Osteoblast (primary cell): ENCODE results near the gene OXGR1. TPM values are rescaled to one million over a fixed set of nuclear protein-coding genes. Genes with fewer than 3 reads are reported as not detected.

Source experiments
- DNase-seq: peaks from one replicate; pipeline ENCODE4 v3.0.0; 2011; ENCODE audit warnings: low spot score, mixed read lengths; ENCODE audit not compliant: insufficient read length; ENCODE audit errors: missing footprints
- H2AFZ ChIP-seq: 2 replicates; pipeline ENCODE4 v1.6.0; 2011; ENCODE audit warnings: mild to moderate bottlenecking, low read length
- H3K27ac ChIP-seq: 2 replicates; pipeline ENCODE4 v1.5.1; 2011; ENCODE audit warnings: mild to moderate bottlenecking, low read depth, low read length, moderate library complexity
- H3K27me3 ChIP-seq: 2 replicates; pipeline ENCODE4 v1.6.0; 2012; ENCODE audit warnings: mild to moderate bottlenecking, control low read depth, inconsistent platforms, low read length, moderate library complexity; ENCODE audit not compliant: insufficient read depth
- H3K36me3 ChIP-seq: 2 replicates; pipeline ENCODE4 v1.5.1; 2011; ENCODE audit warnings: mild to moderate bottlenecking, low read length, control low read depth, moderate library complexity; ENCODE audit not compliant: insufficient read depth
- H3K4me1 ChIP-seq: 2 replicates; pipeline ENCODE4 v1.5.1; 2011; ENCODE audit warnings: mild to moderate bottlenecking, low read length, control low read depth, moderate library complexity; ENCODE audit not compliant: insufficient read depth
- H3K4me2 ChIP-seq: 2 replicates; pipeline ENCODE4 v1.6.0; 2011; ENCODE audit warnings: mild to moderate bottlenecking, low read length; ENCODE audit not compliant: insufficient read depth
- H3K4me3 ChIP-seq: fragments of 200-600 bp; sonication (generic); 3 replicates; pipeline ENCODE4 v1.5.1; 2012; ENCODE audit warnings: mild to moderate bottlenecking, low read length, inconsistent platforms; ENCODE audit not compliant: insufficient read depth
- H3K79me2 ChIP-seq: 2 replicates; pipeline ENCODE4 v1.6.0; 2012; ENCODE audit warnings: mild to moderate bottlenecking, low read length, control low read depth, inconsistent platforms; ENCODE audit not compliant: insufficient read depth
- H3K9me3 ChIP-seq: 2 replicates; pipeline ENCODE4 v1.5.1; 2011; ENCODE audit warnings: low read depth, low read length, control low read depth
- H4K20me1 ChIP-seq: 2 replicates; pipeline ENCODE4 v1.6.0; 2012; ENCODE audit warnings: mild to moderate bottlenecking, low read length, control low read depth; ENCODE audit not compliant: insufficient read depth
- CTCF ChIP-seq: IDR thresholded peaks from 2 replicates; pipeline ENCODE4 v1.5.1; 2011; ENCODE audit warnings: mild to moderate bottlenecking, low read depth, low read length, moderate library complexity; ENCODE audit errors: extremely low read depth
- total RNA-seq: library from RNA; depleted of rRNA; stranded (reverse); fragments of >200 nt; gene quantifications from 2 replicates; pipeline ENCODE4 v1.2.3, GENCODE V29; 2012

OXGR1 gene
- total RNA-seq, 1 donor = not detected

- H3K36me3 ChIP-seq = no peaks in the 10 kb centered on the region
- peaks cover 4% of the 10 kb centered on the region for H3K27me3 ChIP-seq
- H3K4me1 ChIP-seq = no peaks in the 10 kb centered on the region
- H3K27ac ChIP-seq = no peak overlapping the region
- no peaks in the 10 kb centered on the region for H3K9me3 ChIP-seq
- H3K4me3 ChIP-seq = no peak overlapping the region
- H2AFZ ChIP-seq = no peak overlapping the region
- TF ChIP-seq CTCF = no peak
- H4K20me1 ChIP-seq = no peaks in the 10 kb centered on the region
- no peak for DNase-seq
- H3K4me2 ChIP-seq = no peak overlapping the region
- H3K79me2 ChIP-seq = no peaks in the 10 kb centered on the region
Measured at GRCh38 chr13:97023117-97023516, 28.8 kb upstream of the OXGR1 start.

GRCh38 chr13:97021241-97021640 is 27.0 kb upstream of the OXGR1 start:
- Histone ChIP-seq H4K20me1 (no peaks in the 10 kb centered on the region), H3K79me2 (no peaks in the 10 kb centered on the region), H3K4me3 (no peak overlapping the region), H3K27ac (no peak overlapping the region), H3K9me3 (no peaks in the 10 kb centered on the region), H3K4me1 (no peaks in the 10 kb centered on the region), H3K36me3 (no peaks in the 10 kb centered on the region), H3K27me3 (peaks cover 4% of the 10 kb centered on the region), H2AFZ (no peak overlapping the region), H3K4me2 (no peak overlapping the region)
- TF ChIP-seq CTCF = no peak
- DNase-seq = no peak

GRCh38 chr13:97020689-97021240 is 26.5 kb upstream of the OXGR1 start:
- H2AFZ ChIP-seq = no peak overlapping the region
- H3K4me2 ChIP-seq = no peak overlapping the region
- no peak overlapping the region for H3K4me3 ChIP-seq
- DNase-seq = no peak
- H4K20me1 ChIP-seq = no peaks in the 10 kb centered on the region
- H3K36me3 ChIP-seq = no peaks in the 10 kb centered on the region
- H3K27ac ChIP-seq = no peak overlapping the region
- no peaks in the 10 kb centered on the region for H3K9me3 ChIP-seq
- TF ChIP-seq CTCF = no peak
- peaks cover 4% of the 10 kb centered on the region for H3K27me3 ChIP-seq
- no peaks in the 10 kb centered on the region for H3K79me2 ChIP-seq
- H3K4me1 ChIP-seq = no peaks in the 10 kb centered on the region

GRCh38 chr13:97020194-97020593 is 25.9 kb upstream of the OXGR1 start:
- no peak for TF ChIP-seq CTCF
- Histone ChIP-seq H3K4me1 (no peaks in the 10 kb centered on the region), H3K4me2 (no peak overlapping the region), H3K36me3 (no peaks in the 10 kb centered on the region), H3K9me3 (no peaks in the 10 kb centered on the region), H3K79me2 (no peaks in the 10 kb centered on the region), H3K27ac (no peak overlapping the region), H3K27me3 (peaks cover 4% of the 10 kb centered on the region), H4K20me1 (no peaks in the 10 kb centered on the region), H2AFZ (no peak overlapping the region), H3K4me3 (no peak overlapping the region)
- DNase-seq = no peak
